Vagina (tissue), 2 donors: ENCODE results near the gene PLEKHD1.
A peak's percentile ranks its signal among the peaks of the same experiment; 100 is the strongest.

Source experiments
- POLR2AphosphoS5 ChIP-seq, 2 donors: sonication (generic); formaldehyde crosslinking; IDR thresholded peaks; one replicate each; pipeline ENCODE4 v1.9.0; 2017; ENCODE audit warnings: antibody characterized with exemption in 2 of 2, mild to moderate bottlenecking in 2 of 2, low read depth in 1 of 2; ENCODE audit not compliant: insufficient read depth in 1 of 2
- TF ChIP-seq, protein P1 (sequence below), 3 experiments: fragments of 450-650 bp in 2 of 3; fragments of 200-600 bp in 1 of 3; sonication (generic) in 1 of 3; IDR thresholded peaks; one replicate each; pipeline ENCODE4 v1.5.1; 2017 to 2019; ENCODE audit warnings: antibody characterized with exemption in 3 of 3, mild to moderate bottlenecking in 2 of 3, moderate library complexity in 2 of 3

- TF ChIP-seq, protein P1, sequence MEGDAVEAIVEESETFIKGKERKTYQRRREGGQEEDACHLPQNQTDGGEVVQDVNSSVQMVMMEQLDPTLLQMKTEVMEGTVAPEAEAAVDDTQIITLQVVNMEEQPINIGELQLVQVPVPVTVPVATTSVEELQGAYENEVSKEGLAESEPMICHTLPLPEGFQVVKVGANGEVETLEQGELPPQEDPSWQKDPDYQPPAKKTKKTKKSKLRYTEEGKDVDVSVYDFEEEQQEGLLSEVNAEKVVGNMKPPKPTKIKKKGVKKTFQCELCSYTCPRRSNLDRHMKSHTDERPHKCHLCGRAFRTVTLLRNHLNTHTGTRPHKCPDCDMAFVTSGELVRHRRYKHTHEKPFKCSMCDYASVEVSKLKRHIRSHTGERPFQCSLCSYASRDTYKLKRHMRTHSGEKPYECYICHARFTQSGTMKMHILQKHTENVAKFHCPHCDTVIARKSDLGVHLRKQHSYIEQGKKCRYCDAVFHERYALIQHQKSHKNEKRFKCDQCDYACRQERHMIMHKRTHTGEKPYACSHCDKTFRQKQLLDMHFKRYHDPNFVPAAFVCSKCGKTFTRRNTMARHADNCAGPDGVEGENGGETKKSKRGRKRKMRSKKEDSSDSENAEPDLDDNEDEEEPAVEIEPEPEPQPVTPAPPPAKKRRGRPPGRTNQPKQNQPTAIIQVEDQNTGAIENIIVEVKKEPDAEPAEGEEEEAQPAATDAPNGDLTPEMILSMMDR (IDR thresholded peaks at IDR 0.05): peak in 2 of 3 experiments; percentile 60 to 74
- peak in 1 of 2 donors; percentile 28 for TF ChIP-seq POLR2AphosphoS5 (IDR thresholded peaks at IDR 0.05; ENCODE audit: insufficient read depth in 1 of 2, low read depth in 1 of 2)
These were observed 89.9 kb downstream of the PLEKHD1 start, which contains the start of gene CCDC177 for GRCh38 chr14:69574263-69574953.
